SK-N-SH treated with all-trans-retinoic acid at 6 μM for 48 hours (cell line): ENCODE results near the gene GDI2.

Experiments used
- ATAC-seq: fragments of 200-7000 bp; cut with Tn5 transposase; 3 replicates; pipeline ENCODE4 v1.9.1; 2020; ENCODE audit warnings: mild to moderate bottlenecking, moderate library complexity
- ARNTL ChIP-seq: fragments of 450-650 bp; formaldehyde crosslinking; IDR thresholded peaks from 2 replicates; pipeline ENCODE4 v1.5.0; 2020; ENCODE audit warnings: low read depth, mild to moderate bottlenecking, moderate library complexity, borderline replicate concordance
- BACH2 ChIP-seq: fragments of 250-450 bp; sonication (Bioruptor Pico); IDR thresholded peaks from 2 replicates; pipeline ENCODE4 v1.9.0; 2021; ENCODE audit warnings: mild to moderate bottlenecking, borderline replicate concordance
- CREB5 ChIP-seq: fragments of 250-450 bp; sonication (Bioruptor Pico); IDR thresholded peaks from 2 replicates; pipeline ENCODE4 v1.5.1; 2020; ENCODE audit warnings: low read depth, mild to moderate bottlenecking, moderate library complexity
- CSDC2 ChIP-seq: fragments of 250-450 bp; sonication (Bioruptor Pico); IDR thresholded peaks from 2 replicates; pipeline ENCODE4 v1.5.0; 2020; ENCODE audit warnings: mild to moderate bottlenecking, moderate library complexity
- CSRNP3 ChIP-seq: fragments of 250-450 bp; sonication (Bioruptor Pico); IDR thresholded peaks from 2 replicates; pipeline ENCODE4 v1.5.1; 2021; ENCODE audit warnings: mild to moderate bottlenecking, moderate library complexity
- GLIS3 ChIP-seq: fragments of 250-450 bp; sonication (Bioruptor Pico); IDR thresholded peaks from 2 replicates; pipeline ENCODE4 v1.5.0; 2020; ENCODE audit warnings: mild to moderate bottlenecking, moderate library complexity
- ISL1 ChIP-seq: fragments of 250-450 bp; sonication (Bioruptor Pico); IDR thresholded peaks from 2 replicates; pipeline ENCODE4 v2.1.2; 2022; ENCODE audit warnings: mild to moderate bottlenecking, moderate library complexity
- PATZ1 ChIP-seq: fragments of 250-450 bp; sonication (Bioruptor Pico); IDR thresholded peaks from 2 replicates; pipeline ENCODE4 v1.8.0; 2020; ENCODE audit warnings: mild to moderate bottlenecking, moderate library complexity, borderline replicate concordance
- POU6F1 ChIP-seq: fragments of 250-450 bp; sonication (Bioruptor Pico); IDR thresholded peaks from 2 replicates; pipeline ENCODE4 v1.8.0; 2021; ENCODE audit warnings: low read depth, mild to moderate bottlenecking, moderate library complexity, borderline replicate concordance
- RARB ChIP-seq: fragments of 250-450 bp; sonication (Bioruptor Pico); IDR thresholded peaks from 2 replicates; pipeline ENCODE4 v1.8.0; 2021; ENCODE audit warnings: mild to moderate bottlenecking, moderate library complexity
- SNAI2 ChIP-seq: fragments of 250-450 bp; sonication (Bioruptor Pico); IDR thresholded peaks from 2 replicates; pipeline ENCODE4 v1.5.0; 2020; ENCODE audit warnings: mild to moderate bottlenecking, moderate library complexity
- TCF4 ChIP-seq: fragments of 250-450 bp; sonication (Bioruptor Pico); IDR thresholded peaks from 2 replicates; pipeline ENCODE4 v1.8.0; 2021; ENCODE audit warnings: mild to moderate bottlenecking, moderate library complexity, borderline replicate concordance
- TOX ChIP-seq: fragments of 250-450 bp; sonication (Bioruptor Pico); IDR thresholded peaks from 2 replicates; pipeline ENCODE4 v1.8.0; 2021; ENCODE audit warnings: mild to moderate bottlenecking, moderate library complexity, borderline replicate concordance
- TSHZ2 ChIP-seq: fragments of 250-450 bp; sonication (Bioruptor Pico); IDR thresholded peaks from 2 replicates; pipeline ENCODE4 v1.5.0; 2020; ENCODE audit warnings: mild to moderate bottlenecking, moderate library complexity
- ZC3H10 ChIP-seq: fragments of 250-450 bp; sonication (Bioruptor Pico); IDR thresholded peaks from 2 replicates; pipeline ENCODE4 v1.5.1; 2021; ENCODE audit warnings: mild to moderate bottlenecking, moderate library complexity
- ZFP3 ChIP-seq: fragments of 250-450 bp; sonication (Bioruptor Pico); IDR thresholded peaks from 2 replicates; pipeline ENCODE4 v1.5.0; 2020; ENCODE audit warnings: mild to moderate bottlenecking, moderate library complexity
- ZNF565 ChIP-seq: fragments of 450-650 bp; formaldehyde crosslinking; conservative IDR thresholded peaks from 2 replicates; pipeline ENCODE4 v1.5.0; 2020; ENCODE audit warnings: low read depth, mild to moderate bottlenecking, moderate library complexity
- ZNF70 ChIP-seq: fragments of 450-650 bp; formaldehyde crosslinking; IDR thresholded peaks from 2 replicates; pipeline ENCODE4 v1.5.0; 2020; ENCODE audit warnings: mild to moderate bottlenecking, moderate library complexity
- ZNF8 ChIP-seq: fragments of 450-650 bp; formaldehyde crosslinking; IDR thresholded peaks from 2 replicates; pipeline ENCODE4 v1.5.0; 2020; ENCODE audit warnings: mild to moderate bottlenecking, moderate library complexity

Gene GDI2

GRCh38 chr10:5844345-5845055 is 31.3 kb upstream of the GDI2 start:
- ATAC-seq, result no peak
- TF ChIP-seq ARNTL (CRISPR knock-in tag), result no peak
- TF ChIP-seq TSHZ2 (CRISPR knock-in tag), result no peak
- no peak for TF ChIP-seq TOX
- no peak for TF ChIP-seq ISL1 (CRISPR knock-in tag)
- TF ChIP-seq GLIS3 (CRISPR knock-in tag), result no peak
- no peak for TF ChIP-seq PATZ1 (CRISPR knock-in tag)
- no peak for TF ChIP-seq RARB (CRISPR knock-in tag)
- no peak for TF ChIP-seq CREB5 (CRISPR knock-in tag)
- no peak for TF ChIP-seq SNAI2 (CRISPR knock-in tag)
- TF ChIP-seq ZC3H10 (CRISPR knock-in tag), result no peak
- TF ChIP-seq ZFP3 (CRISPR knock-in tag), result no peak
- TF ChIP-seq ZNF565 (CRISPR knock-in tag), result no peak
- no peak for TF ChIP-seq ZNF8 (CRISPR knock-in tag)
- no peak for TF ChIP-seq BACH2 (CRISPR knock-in tag)
- TF ChIP-seq, all 23 proteins: peak for 0

GRCh38 chr10:5843686-5844344 is 30.6 kb upstream of the GDI2 start:
- TF ChIP-seq ZNF70 (no peak), POU6F1 (CRISPR knock-in tag) (no peak), CSRNP3 (CRISPR knock-in tag) (no peak), TCF4 (CRISPR knock-in tag) (no peak), ISL1 (CRISPR knock-in tag) (no peak)
- ATAC-seq, result no peak

- ATAC-seq, result no peak
- no peak for TF ChIP-seq GLIS3 (CRISPR knock-in tag)
- TF ChIP-seq BACH2 (CRISPR knock-in tag), result no peak
- no peak for TF ChIP-seq PATZ1 (CRISPR knock-in tag)
- no peak for TF ChIP-seq CREB5 (CRISPR knock-in tag)
- TF ChIP-seq ZNF565 (CRISPR knock-in tag), result no peak
- no peak for TF ChIP-seq ZNF8 (CRISPR knock-in tag)
- TF ChIP-seq RARB (CRISPR knock-in tag), result no peak
- TF ChIP-seq SNAI2 (CRISPR knock-in tag), result no peak
- TF ChIP-seq ISL1 (CRISPR knock-in tag), result no peak
- TF ChIP-seq CSDC2, result no peak
- TF ChIP-seq ZNF70, result no peak
Observed at GRCh38 chr10:5841965-5842364, 28.7 kb upstream of the GDI2 start.
